Measurements from ENCODE around the gene UBTF. TPM values are rescaled to one million over a fixed set of nuclear protein-coding genes. Genes with fewer than 3 reads are reported as not detected.

The UBTF gene
- total and polyA plus RNA-seq, 9 of the 15 experiments (the other 6 are each of a cell fraction or from before 2014, with no cell fraction given): 1.2 to 113 (median 83.6) TPM

GRCh38 chr17:44220213-44221083, 973 bp upstream of the UBTF start (continued):
- TF ChIP-seq CLOCK (CRISPR knock-in tag; IDR thresholded peaks at IDR 0.05; ENCODE audit: borderline replicate concordance) (no peak), BCL6 (CRISPR knock-in tag; IDR thresholded peaks at IDR 0.05) (no peak), ELK3 (CRISPR knock-in tag; IDR thresholded peaks at IDR 0.05) (no peak), CHCHD3 (CRISPR knock-in tag; IDR thresholded peaks at IDR 0.05) (no peak), PBX2 (CRISPR knock-in tag; IDR thresholded peaks at IDR 0.05; ENCODE audit: low read depth) (no peak), PBX2 (tag; conservative IDR thresholded peaks at IDR 0.05; ENCODE audit: low read depth) (no peak), FOSL1 (tag; conservative IDR thresholded peaks at IDR 0.05) (0 out of 2 replicates have a peak, but pooled peaks have one; percentile 19), NR2C1 (IDR thresholded peaks at IDR 0.05) (no peak), NR2C1 (tag; IDR thresholded peaks at IDR 0.05) (no peak), BRF2 (IDR thresholded peaks at IDR 0.05; ENCODE audit: borderline replicate concordance, insufficient read depth, insufficient read length) (no peak), HDAC8 (tag; IDR thresholded peaks at IDR 0.05) (no peak), USF1 (CRISPR knock-in tag; IDR thresholded peaks at IDR 0.05) (no peak), PATZ1 (CRISPR knock-in tag; IDR thresholded peaks at IDR 0.05; ENCODE audit: borderline replicate concordance) (no peak), PRMT5 (CRISPR knock-in tag; IDR thresholded peaks at IDR 0.05) (no peak), ZNF282 (CRISPR knock-in tag; IDR thresholded peaks at IDR 0.05) (no peak)

All from K562 (cell line).